Measurements from ENCODE around the gene ISLR2.

The ISLR2 gene

DNA sequence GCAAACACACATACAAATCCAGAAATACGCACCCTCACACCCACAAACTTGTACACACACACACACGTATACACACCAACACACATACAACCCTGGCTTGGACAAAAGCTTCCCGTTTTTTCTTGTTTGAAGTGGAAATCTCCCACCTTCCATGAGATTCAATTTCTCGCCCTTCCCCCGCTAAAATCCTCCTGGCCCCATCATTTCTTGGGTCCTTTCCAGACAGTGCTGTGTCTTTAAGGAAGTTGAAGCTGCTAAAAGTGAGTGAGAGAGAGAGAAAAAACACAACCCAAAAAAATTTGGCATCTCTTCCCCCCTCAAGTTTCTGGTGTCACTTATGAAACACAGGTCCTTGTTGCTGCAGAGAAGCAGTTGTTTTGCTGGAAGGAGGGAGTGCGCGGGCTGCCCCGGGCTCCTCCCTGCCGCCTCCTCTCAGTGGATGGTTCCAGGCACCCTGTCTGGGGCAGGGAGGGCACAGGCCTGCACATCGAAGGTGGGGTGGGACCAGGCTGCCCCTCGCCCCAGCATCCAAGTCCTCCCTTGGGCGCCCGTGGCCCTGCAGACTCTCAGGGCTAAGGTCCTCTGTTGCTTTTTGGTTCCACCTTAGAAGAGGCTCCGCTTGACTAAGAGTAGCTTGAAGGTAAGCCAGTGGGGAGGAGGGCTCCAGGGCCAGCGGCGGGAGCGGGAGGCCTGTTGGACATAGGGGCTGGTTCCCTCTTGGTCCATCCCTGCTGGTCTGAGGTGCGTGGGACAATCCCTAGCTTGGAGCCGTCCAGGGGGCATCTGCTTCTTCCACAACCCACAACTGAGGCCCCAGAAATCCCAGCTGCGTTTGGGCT is 43.2 kb downstream of the ISLR2 start, which contains the start of gene ISLR:
Gene ISLR (plus strand): TSS at position 331 of the 839 bp plus-strand sequence. CDS start 1,149 bp downstream, outside the sequence.
- intact Hi-C loops (cut with DNase I) = no loop called here
- DNase-seq = peak in 5 of 42 donors; percentile 7 to 36 (median 14)

DNA sequence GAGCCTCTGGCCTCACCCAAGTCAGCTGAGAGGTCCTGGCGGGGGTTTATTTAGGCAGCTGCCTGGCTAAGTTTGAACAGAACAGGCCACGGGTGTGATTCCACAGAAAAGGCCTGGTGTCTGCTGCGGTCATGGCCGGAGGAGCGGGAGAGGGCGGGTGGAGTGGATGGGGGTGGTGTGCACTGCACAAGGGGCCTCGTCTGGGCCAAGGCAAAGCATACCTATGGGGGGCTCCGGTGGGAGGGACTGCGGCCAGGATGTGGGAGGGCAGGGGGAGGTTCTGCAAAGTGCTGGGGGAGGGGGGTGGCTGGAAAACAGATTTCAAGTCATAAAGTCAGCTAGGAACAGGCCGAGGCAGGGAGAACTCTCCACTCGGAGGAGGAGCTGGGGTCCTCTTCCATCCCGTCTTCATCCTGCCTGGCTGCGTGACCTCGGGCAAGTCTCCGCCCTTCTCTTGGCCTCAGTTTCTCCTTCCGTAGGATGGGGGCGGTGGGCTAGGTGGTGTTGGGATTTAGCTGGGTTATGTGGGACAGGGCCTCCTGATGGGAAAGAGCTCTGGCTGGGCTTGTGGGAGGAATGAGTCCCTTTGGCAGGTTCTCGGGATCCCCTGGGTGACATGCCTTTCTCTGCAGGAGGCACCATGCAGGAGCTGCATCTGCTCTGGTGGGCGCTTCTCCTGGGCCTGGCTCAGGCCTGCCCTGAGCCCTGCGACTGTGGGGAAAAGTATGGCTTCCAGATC is 44.0 kb downstream of the ISLR2 start:
- intact Hi-C loops (cut with DNase I) = no loop called here

DNA sequence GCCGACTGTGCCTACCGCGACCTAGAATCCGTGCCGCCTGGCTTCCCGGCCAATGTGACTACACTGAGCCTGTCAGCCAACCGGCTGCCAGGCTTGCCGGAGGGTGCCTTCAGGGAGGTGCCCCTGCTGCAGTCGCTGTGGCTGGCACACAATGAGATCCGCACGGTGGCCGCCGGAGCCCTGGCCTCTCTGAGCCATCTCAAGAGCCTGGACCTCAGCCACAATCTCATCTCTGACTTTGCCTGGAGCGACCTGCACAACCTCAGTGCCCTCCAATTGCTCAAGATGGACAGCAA is 44.5 kb downstream of the ISLR2 start:
- intact Hi-C loops (cut with DNase I) = no loop called here

More for the DNA sequence above, 44.0 kb downstream of the ISLR2 start:
- DNase-seq = peak in 2 of 42 donors; percentile 10 to 36

DNA sequence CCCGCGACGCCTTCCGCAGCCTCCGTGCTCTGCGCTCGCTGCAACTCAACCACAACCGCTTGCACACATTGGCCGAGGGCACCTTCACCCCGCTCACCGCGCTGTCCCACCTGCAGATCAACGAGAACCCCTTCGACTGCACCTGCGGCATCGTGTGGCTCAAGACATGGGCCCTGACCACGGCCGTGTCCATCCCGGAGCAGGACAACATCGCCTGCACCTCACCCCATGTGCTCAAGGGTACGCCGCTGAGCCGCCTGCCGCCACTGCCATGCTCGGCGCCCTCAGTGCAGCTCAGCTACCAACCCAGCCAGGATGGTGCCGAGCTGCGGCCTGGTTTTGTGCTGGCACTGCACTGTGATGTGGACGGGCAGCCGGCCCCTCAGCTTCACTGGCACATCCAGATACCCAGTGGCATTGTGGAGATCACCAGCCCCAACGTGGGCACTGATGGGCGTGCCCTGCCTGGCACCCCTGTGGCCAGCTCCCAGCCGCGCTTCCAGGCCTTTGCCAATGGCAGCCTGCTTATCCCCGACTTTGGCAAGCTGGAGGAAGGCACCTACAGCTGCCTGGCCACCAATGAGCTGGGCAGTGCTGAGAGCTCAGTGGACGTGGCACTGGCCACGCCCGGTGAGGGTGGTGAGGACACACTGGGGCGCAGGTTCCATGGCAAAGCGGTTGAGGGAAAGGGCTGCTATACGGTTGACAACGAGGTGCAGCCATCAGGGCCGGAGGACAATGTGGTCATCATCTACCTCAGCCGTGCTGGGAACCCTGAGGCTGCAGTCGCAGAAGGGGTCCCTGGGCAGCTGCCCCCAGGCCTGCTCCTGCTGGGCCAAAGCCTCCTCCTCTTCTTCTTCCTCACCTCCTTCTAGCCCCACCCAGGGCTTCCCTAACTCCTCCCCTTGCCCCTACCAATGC is 45.1 kb downstream of the ISLR2 start:
- intact Hi-C loops (cut with DNase I) = no loop called here
- DNase-seq = peak in 1 of 42 donors; percentile 11

More for the DNA sequence above, 44.5 kb downstream of the ISLR2 start:
- DNase-seq = peak in 1 of 42 donors; percentile 5

DNA sequence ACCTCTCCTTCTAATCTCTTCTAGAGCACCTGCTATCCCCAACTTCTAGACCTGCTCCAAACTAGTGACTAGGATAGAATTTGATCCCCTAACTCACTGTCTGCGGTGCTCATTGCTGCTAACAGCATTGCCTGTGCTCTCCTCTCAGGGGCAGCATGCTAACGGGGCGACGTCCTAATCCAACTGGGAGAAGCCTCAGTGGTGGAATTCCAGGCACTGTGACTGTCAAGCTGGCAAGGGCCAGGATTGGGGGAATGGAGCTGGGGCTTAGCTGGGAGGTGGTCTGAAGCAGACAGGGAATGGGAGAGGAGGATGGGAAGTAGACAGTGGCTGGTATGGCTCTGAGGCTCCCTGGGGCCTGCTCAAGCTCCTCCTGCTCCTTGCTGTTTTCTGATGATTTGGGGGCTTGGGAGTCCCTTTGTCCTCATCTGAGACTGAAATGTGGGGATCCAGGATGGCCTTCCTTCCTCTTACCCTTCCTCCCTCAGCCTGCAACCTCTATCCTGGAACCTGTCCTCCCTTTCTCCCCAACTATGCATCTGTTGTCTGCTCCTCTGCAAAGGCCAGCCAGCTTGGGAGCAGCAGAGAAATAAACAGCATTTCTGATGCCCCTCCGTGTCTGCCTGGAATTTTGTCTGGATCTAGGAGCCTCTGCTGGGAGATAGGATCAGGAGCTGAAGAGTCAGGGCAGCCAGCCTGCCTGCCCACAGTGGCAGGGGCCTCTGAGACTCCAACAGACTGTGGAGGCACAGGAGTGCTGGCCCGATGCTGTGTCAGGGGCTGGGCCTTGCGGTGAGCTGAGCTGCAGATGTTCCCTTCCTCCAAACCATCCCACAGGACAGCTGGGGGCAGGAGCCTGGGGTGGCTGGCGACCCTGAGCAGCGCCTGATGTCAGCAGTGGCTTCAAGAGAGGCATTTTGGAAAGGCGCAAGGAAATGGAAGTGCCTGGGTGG is 46.2 kb downstream of the ISLR2 start:
- intact Hi-C loops (cut with DNase I) = no loop called here

DNA sequence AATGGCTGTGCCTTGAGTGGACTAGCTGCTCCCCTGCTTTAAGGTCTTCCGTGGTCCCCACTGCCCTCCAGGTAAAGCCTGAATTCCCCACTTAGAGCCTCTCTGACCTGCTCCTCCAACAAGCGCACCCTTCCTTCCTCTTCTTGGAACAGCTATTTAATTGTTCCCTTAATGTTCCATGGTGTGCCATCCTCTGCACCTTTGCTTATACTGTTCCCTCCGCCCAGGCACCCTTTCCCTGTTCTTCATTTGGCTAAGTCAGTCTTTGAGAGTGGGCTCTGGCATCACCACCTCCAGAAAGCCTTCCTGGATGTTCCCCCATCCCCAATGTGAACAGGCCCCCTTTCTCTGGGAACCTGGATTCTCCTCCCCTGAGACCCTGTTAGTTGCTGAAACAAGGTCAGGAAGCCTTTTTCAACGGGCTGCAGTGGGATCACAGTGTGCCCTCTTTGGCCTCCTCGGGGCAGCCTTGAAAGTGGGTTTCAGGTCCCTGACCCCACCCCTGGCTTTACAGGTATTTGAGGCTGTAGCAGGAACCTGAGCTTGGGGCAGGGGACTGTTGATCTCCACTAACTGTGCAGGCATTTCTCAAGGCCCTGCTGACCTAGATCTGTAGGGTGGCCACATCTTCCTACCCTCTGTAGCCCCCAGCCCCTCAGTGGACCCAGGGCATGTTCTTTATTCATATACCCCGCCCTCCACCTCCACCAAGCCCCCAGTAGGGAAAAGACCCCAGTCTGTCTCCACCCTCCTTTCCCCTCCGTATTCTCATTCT is 48.1 kb downstream of the ISLR2 start:
- DNase-seq = no peak
- intact Hi-C loops (cut with DNase I) = no loop called here

More for the DNA sequence above, 46.2 kb downstream of the ISLR2 start:
- peak in 1 of 42 donors; percentile 5 for DNase-seq

DNA sequence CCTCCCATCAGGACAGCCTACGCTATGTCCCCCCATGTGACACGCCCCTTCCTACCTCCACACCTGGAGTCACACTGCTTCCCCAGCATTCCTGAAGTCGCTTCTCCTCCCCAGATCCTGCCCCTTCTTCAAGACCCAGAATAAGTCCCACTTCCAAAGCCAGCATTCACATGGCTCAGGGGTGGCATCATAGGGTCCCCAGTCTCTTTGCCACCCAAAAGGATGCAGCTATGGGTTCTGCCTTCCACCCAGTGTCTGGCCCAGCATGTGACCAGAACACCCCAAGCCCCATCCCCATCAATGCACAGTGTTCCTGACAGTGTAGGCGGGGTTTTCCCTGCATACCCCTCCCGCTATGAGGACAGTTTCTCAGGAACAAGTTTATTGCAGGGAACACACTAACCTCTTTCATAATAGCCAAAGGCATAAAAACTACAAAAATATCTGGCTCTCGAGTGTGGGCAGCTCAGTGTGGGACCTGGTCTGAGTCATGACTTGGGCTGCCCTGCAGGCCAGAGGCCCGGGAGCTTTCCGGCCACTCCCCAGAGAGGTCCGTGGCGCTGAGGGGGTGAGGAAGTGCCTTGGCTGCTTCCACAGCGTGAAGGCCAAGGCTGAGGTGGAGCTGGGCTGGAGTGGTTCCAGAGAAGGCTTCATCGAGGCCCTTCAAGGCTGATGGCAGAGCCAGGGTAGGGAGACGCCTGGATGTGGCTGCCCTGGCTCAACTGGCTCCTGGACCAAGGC is 48.9 kb downstream of the ISLR2 start:
- intact Hi-C loops (cut with DNase I) = no loop called here
- peak in 6 of 42 donors; percentile 10 to 61 (median 28) for DNase-seq

DNA sequence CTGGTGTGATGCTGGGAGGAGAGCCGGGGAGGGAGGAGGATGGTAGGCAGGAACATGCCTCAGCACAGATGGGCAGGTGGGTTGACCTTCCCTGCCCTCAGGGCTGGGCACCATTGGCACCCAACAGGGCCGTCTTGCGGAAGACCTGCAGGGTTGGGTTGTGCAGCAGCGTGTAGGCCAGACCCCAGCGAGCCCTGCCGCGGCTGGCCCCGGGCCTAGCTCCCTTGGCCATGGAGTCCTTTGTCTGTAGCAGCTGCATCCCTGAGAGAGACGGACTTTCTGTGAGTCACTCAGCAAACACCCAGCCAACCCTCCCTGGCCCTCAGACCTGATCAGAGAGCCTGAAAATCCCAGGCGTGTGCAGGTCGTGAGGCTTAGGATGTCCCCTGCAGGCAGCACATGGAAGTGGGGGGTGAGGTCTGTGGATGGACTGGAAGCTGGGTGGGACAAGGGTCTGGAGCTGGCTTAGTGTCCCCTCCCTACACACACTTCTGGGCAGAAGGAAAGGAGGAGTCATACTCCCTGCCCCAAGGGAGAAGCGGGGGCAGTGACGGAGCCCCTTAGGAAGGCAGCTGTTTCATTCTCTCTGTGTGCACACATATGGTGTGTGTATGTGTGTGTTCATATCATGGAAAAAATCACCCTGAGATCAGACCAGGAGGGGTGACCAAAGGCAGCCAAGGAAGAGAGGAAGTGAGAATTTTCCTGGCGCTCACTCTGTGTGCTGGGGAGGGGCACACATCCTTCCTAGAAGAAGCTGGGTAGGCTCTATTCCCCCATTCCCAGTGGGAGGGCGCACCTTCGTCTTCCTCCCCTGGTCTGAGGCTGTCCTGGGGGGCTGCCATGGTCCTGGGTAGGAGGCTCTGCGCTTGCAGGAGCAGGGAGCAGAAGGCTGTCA is 49.8 kb downstream of the ISLR2 start:
- no peak for DNase-seq

DNA sequence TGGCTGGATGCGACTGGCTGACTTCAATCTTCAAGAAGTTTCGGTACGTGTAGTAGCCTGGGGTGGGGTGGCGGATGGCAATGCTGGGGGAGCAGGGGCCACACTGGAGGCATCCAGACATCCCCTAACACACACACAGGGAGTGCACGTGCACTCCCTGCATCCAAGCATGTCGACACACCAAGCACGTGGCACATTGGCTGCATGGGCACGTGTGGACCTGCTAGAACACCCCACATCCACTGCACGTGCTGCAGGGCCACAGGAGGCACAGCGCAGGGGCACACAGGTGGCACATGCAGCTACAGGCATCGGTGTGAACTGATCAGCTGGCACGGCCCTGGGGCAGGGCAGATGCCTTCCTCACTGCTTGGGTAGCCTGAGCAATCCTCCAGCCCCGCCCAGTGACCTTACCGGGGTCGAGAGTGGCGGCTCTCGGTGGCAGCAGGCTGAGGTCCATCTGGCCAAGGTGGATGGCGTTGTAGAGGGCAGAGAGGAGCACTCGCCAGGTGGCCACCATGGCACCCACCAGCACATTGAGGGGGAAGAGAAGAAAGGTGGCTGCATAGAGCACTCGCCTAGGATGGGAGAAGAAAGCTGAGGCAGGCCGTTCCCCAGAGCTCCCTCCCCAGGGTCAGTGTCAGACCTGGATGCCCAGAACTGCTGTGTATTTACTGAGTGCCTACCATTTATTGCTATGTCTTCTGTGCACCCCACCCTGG is 50.7 kb downstream of the ISLR2 start:
- intact Hi-C loops (cut with DNase I) = no loop called here
- no peak for DNase-seq

More for the DNA sequence above, 49.8 kb downstream of the ISLR2 start:
- intact Hi-C loops (cut with DNase I) = no loop called here

DNA sequence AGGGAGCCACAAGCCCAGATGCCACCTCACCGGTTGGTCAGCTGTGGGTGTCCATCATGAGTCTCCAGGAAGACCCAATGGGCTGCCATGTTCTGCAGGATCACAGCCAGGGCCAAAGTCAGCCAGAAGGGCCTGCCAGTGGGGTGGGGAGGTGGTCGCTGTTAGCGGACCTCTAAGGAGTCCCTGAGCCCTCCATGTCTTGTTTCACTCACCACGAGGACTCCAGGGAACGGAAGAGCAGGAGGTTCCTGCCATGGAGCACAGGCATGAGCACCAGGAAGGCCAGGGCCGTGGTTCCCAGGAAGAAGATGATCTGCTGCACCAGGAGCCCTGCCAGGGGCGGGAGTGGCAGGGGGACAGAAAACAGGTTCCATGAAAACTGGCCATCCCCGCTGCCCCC is 51.7 kb downstream of the ISLR2 start:
- DNase-seq = no peak
- intact Hi-C loops (cut with DNase I) = no loop called here

DNA sequence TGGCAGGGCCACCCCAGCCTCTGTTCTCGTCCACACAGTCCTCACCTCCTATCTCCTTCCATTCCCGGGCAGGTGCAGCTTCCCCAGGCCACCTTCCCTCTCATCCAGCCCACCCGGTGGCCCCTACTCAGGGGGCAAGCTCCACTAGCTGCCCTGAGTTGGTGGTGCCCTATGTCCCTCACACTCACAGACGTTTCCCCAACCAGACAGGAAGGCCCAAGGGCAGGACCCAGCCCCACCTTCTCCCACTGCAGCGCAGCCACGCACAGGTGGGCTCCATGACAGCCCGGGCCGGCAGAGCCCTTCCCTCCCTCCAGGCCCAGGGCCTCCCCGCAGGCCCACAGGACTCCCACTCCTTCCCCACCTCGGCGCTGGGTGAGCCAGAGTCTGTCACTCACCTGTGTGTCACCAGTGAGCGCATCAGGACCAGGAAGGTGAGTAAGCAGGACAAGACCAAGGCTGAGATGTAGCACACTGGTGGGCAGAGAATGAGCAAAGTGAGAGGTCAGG is 54.3 kb downstream of the ISLR2 start:
- DNase-seq = no peak
- intact Hi-C loops (cut with DNase I) = no loop called here

DNA sequence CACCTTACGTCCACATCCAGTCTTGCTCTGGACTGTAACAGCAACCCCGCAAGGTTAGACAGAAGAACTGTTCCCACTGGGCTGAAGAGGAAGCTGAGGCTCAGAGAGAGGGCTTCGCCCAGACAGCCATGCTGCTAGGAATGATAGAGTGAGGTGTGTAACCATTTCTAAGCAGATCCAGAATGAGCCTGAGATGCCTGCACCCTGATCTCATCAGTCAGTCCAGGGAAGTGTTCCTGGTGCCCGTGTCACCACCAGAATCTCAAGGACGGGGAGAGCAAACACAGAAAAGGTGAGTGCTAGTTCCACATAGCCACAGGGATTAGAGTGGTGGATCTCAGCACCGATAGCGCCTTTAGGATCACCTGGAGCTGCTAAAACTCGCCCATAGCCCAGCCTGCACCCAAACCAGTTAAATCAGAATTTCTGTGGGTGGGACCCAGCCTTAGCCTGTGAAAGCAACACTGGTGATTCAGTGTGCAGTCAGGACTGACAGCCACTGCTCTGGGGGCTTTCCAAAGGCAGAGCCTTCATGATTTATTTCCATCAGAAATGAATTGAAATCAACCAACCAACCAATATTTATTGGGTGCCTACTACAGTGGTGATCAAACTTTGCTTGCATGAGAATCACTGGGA is 55.4 kb downstream of the ISLR2 start:
- DNase-seq = no peak

More for the DNA sequence above, 55.4 kb downstream of the ISLR2 start:
- intact Hi-C loops (cut with DNase I) = no loop called here

Measured in head of caudate nucleus (tissue), 42 donors.